Measurements from ENCODE around the gene API5. TPM values are rescaled to one million over a fixed set of nuclear protein-coding genes. Genes with fewer than 3 reads are reported as not detected.

The API5 gene
- total RNA-seq, result 75.7 and 91.2 TPM in 2 replicates

DNA sequence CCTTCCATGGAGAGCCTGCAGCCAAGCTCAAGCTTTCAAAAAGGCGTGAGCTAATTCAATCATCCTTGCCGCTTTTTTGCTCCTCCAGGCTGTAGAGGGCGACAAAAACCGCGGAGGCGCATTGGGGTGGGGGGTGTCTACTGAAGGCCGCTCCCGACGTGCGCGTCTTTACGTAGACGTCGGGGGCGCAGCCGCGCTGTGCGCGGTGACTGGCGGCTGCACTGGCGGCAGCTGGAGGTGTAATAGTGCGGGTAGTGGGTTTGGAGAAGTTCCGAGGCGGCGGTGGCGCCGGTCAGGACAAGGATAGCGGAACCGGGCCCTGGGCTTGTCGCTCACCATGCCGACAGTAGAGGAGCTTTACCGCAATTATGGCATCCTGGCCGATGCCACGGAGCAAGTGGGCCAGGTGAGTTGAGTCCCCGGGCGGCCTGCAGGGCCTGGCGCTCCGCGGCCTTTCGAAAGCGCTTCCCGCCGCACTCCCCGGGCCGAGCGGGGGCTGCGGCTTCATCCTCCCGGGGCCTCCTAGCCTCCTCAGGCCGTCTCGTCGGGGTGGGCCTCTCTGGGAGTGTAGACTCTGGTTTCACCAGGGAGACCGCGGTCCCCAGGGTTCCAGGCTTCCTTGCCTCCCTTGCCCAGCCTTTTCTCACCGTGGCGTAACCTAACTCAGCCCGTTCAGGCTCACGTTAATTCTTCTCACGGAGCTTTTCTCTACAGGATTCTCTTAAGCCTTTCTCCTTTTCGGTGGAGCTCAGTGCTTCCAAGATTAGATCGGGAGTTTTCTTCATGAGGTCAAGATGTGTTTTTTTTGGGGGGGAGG lies at the start of gene API5:
Gene API5 (plus strand): TSS at position 206 of the 817 bp plus-strand sequence. CDS start 132 bp downstream, at position 338.
- no peaks in the 10 kb centered on the region for H3K27me3 ChIP-seq (ENCODE audit: insufficient read depth, low read length)
- DNase-seq (ENCODE audit: insufficient read length, low spot score, missing footprints), result peak; percentile 89
- no peaks in the 10 kb centered on the region for H3K9me3 ChIP-seq (ENCODE audit: low read depth, low read length)
- TF ChIP-seq, protein P1, sequence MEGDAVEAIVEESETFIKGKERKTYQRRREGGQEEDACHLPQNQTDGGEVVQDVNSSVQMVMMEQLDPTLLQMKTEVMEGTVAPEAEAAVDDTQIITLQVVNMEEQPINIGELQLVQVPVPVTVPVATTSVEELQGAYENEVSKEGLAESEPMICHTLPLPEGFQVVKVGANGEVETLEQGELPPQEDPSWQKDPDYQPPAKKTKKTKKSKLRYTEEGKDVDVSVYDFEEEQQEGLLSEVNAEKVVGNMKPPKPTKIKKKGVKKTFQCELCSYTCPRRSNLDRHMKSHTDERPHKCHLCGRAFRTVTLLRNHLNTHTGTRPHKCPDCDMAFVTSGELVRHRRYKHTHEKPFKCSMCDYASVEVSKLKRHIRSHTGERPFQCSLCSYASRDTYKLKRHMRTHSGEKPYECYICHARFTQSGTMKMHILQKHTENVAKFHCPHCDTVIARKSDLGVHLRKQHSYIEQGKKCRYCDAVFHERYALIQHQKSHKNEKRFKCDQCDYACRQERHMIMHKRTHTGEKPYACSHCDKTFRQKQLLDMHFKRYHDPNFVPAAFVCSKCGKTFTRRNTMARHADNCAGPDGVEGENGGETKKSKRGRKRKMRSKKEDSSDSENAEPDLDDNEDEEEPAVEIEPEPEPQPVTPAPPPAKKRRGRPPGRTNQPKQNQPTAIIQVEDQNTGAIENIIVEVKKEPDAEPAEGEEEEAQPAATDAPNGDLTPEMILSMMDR (IDR thresholded peaks at IDR 0.05; ENCODE audit: extremely low read depth, low read depth, low read length), result peak; percentile 75
- H3K4me3 ChIP-seq (ENCODE audit: insufficient read depth, low read length), result peak within 1 kb of the TSS; percentile 98
- H3K79me2 ChIP-seq (ENCODE audit: insufficient read depth, low read length), result peaks cover 51% of the 10 kb centered on the region
- no peaks in the 10 kb centered on the region for H3K36me3 ChIP-seq (ENCODE audit: insufficient read depth, low read length)
- peak within 1 kb of the TSS; percentile 95 for H2AFZ ChIP-seq (ENCODE audit: low read length)
- H3K4me1 ChIP-seq (ENCODE audit: insufficient read depth, low read length), result peaks cover 21% of the 10 kb centered on the region
- peak within 1 kb of the TSS; percentile 91 for H3K27ac ChIP-seq (ENCODE audit: low read depth, low read length)
- H4K20me1 ChIP-seq (ENCODE audit: insufficient read depth, low read length), result peaks cover 49% of the 10 kb centered on the region
- peak within 1 kb of the TSS; percentile 91 for H3K4me2 ChIP-seq (ENCODE audit: insufficient read depth, low read length)

DNA sequence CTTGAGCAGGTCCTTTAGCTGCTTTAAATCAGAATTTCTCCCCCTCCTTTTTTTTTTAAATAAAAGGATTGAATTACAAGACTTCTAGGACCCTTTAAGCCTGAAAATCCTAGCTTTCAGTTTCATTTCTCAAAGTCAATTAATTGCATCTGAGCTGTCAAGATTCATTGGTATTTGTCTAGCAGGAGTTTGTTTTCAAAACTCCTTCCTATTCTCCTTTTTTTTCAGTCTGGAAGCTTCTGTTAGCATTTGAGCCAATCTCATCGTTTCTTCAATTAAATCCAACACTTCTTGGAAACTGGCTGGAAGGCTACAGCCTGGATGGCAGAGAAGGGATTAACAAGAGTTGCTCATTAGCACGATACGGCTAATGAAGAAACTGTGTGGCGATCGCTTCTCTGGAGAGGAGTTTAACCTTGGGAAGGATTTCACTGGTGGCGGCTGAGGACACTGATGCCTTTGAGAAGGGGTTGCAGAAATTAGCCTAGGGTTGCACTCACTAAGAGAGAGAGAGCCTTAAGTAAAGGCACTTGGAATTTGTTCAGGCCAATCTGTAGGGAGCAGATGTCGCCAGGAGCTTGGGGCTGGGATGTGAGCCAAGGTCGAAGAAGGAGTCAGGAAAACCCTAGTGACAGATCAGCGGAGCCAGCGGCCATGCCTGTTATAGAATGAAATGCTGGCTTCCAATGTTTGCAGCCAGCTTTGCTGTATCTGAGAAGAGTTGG lies 43.8 kb upstream of the API5 start:
- TF ChIP-seq, protein P1 (IDR thresholded peaks at IDR 0.05; ENCODE audit: extremely low read depth, low read depth, low read length), result no peak
- DNase-seq (ENCODE audit: insufficient read length, low spot score, missing footprints), result no peak
- Histone ChIP-seq H4K20me1 (ENCODE audit: insufficient read depth, low read length) (no peaks in the 10 kb centered on the region), H3K79me2 (ENCODE audit: insufficient read depth, low read length) (no peaks in the 10 kb centered on the region), H3K4me1 (ENCODE audit: insufficient read depth, low read length) (no peaks in the 10 kb centered on the region), H3K4me3 (ENCODE audit: insufficient read depth, low read length) (no peak overlapping the region), H3K9me3 (ENCODE audit: low read depth, low read length) (no peaks in the 10 kb centered on the region), H3K4me2 (ENCODE audit: insufficient read depth, low read length) (no peak overlapping the region), H3K27ac (ENCODE audit: low read depth, low read length) (no peak overlapping the region), H3K27me3 (ENCODE audit: insufficient read depth, low read length) (no peaks in the 10 kb centered on the region), H2AFZ (ENCODE audit: low read length) (peak overlapping the region; percentile 35), H3K36me3 (ENCODE audit: insufficient read depth, low read length) (no peaks in the 10 kb centered on the region)

DNA sequence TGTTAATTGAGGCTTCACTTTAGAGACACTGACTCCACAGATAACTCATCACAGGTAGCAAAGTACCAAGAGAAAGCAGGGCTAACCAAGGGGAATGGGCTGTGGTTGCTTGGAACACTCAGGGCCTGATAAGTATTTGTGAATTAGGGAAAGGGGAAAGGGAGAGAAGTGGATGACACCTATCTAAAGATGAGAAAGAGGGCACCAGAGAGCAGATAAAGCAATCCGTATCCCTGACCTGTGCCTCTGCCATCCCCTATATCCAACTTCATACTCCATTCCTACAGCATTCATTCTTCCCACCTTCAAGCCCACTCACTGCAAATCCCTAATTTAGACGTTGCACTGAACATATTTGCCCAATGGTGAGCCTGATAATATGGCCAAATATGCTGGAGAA lies 43.0 kb upstream of the API5 start:
- Histone ChIP-seq H3K27ac (ENCODE audit: low read depth, low read length) (no peak overlapping the region), H3K27me3 (ENCODE audit: insufficient read depth, low read length) (no peaks in the 10 kb centered on the region), H3K36me3 (ENCODE audit: insufficient read depth, low read length) (no peaks in the 10 kb centered on the region), H3K79me2 (ENCODE audit: insufficient read depth, low read length) (no peaks in the 10 kb centered on the region), H4K20me1 (ENCODE audit: insufficient read depth, low read length) (no peaks in the 10 kb centered on the region), H3K4me3 (ENCODE audit: insufficient read depth, low read length) (no peak overlapping the region), H3K9me3 (ENCODE audit: low read depth, low read length) (no peaks in the 10 kb centered on the region), H3K4me1 (ENCODE audit: insufficient read depth, low read length) (no peaks in the 10 kb centered on the region), H2AFZ (ENCODE audit: low read length) (no peak overlapping the region), H3K4me2 (ENCODE audit: insufficient read depth, low read length) (no peak overlapping the region)
- TF ChIP-seq, protein P1 (IDR thresholded peaks at IDR 0.05; ENCODE audit: extremely low read depth, low read depth, low read length), result no peak
- DNase-seq (ENCODE audit: insufficient read length, low spot score, missing footprints), result no peak

Data from osteoblast (primary cell).